Type B pancreatic cell (in vitro differentiated cells): ENCODE measurements around the gene CCSAP. TPM values are rescaled to one million over a fixed set of nuclear protein-coding genes. Genes with fewer than 3 reads are reported as not detected.

Source experiments
- DNase-seq: peaks from one replicate; pipeline ENCODE4 v3.0.0; 2021; ENCODE audit warnings: mixed read lengths; ENCODE audit not compliant: unreplicated experiment; ENCODE audit errors: extremely low spot score
- H3K27ac Mint-ChIP-seq: 2 replicates; pipeline ENCODE4 v1.8.0; 2021; ENCODE audit warnings: mild to moderate bottlenecking, mixed read lengths
- H3K27me3 Mint-ChIP-seq: 2 replicates; pipeline ENCODE4 v1.8.0; 2021; ENCODE audit warnings: mixed read lengths
- H3K36me3 Mint-ChIP-seq: 2 replicates; pipeline ENCODE4 v1.8.0; 2021; ENCODE audit warnings: mixed read lengths
- H3K4me1 Mint-ChIP-seq: one replicate; pipeline ENCODE4 v1.8.0; 2021; ENCODE audit warnings: mixed read lengths; ENCODE audit not compliant: unreplicated experiment
- H3K4me3 Mint-ChIP-seq: 2 replicates; pipeline ENCODE4 v1.8.0; 2021; ENCODE audit warnings: mild to moderate bottlenecking, mixed read lengths
- H3K9me3 Mint-ChIP-seq: 2 replicates; pipeline ENCODE4 v1.8.0; 2021; ENCODE audit warnings: mixed read lengths
- total RNA-seq: library from RNA; stranded (reverse); gene quantifications from 2 replicates; pipeline ENCODE4 v1.2.1, GENCODE V29; 2021; ENCODE audit warnings: low replicate concordance
- TF ChIP-seq, protein P1 (sequence below): fragments of 200-600 bp; sonication (generic); conservative IDR thresholded peaks from 2 replicates; pipeline ENCODE4 v1.5.0; 2021; ENCODE audit warnings: antibody characterized with exemption, mild to moderate bottlenecking

Gene CCSAP
- total RNA-seq, 1 donor from 2014 or later: 9.6 TPM

DNA sequence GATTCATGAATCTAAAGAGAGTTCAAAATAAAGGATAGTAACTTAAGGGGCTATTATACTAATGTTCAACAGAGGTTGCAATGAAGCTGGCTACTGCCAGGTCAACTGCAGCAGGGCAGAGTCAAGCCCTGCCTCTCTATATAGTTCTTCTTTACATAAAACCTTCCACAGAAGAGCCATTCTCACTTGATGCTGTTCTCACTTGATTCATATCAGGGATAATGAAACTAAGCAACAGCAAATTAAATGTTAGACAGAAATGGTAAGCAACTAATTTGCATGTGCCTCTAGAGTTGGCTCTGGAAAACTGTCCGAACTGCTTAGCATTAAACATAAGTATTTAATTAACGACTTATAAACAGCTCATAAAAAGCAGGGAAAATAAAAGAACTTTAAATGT is 17.4 kb downstream of the CCSAP start:
- Mint-ChIP-seq H3K9me3 (no peaks in the 10 kb centered on the region), H3K27me3 (no peaks in the 10 kb centered on the region), H3K27ac (no peak overlapping the region), H3K4me3 (no peak overlapping the region), H3K36me3 (peaks cover 35% of the 10 kb centered on the region), H3K4me1 (peaks cover 9% of the 10 kb centered on the region)
- DNase-seq: no peak
- TF ChIP-seq, protein P1, sequence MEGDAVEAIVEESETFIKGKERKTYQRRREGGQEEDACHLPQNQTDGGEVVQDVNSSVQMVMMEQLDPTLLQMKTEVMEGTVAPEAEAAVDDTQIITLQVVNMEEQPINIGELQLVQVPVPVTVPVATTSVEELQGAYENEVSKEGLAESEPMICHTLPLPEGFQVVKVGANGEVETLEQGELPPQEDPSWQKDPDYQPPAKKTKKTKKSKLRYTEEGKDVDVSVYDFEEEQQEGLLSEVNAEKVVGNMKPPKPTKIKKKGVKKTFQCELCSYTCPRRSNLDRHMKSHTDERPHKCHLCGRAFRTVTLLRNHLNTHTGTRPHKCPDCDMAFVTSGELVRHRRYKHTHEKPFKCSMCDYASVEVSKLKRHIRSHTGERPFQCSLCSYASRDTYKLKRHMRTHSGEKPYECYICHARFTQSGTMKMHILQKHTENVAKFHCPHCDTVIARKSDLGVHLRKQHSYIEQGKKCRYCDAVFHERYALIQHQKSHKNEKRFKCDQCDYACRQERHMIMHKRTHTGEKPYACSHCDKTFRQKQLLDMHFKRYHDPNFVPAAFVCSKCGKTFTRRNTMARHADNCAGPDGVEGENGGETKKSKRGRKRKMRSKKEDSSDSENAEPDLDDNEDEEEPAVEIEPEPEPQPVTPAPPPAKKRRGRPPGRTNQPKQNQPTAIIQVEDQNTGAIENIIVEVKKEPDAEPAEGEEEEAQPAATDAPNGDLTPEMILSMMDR: no peak

DNA sequence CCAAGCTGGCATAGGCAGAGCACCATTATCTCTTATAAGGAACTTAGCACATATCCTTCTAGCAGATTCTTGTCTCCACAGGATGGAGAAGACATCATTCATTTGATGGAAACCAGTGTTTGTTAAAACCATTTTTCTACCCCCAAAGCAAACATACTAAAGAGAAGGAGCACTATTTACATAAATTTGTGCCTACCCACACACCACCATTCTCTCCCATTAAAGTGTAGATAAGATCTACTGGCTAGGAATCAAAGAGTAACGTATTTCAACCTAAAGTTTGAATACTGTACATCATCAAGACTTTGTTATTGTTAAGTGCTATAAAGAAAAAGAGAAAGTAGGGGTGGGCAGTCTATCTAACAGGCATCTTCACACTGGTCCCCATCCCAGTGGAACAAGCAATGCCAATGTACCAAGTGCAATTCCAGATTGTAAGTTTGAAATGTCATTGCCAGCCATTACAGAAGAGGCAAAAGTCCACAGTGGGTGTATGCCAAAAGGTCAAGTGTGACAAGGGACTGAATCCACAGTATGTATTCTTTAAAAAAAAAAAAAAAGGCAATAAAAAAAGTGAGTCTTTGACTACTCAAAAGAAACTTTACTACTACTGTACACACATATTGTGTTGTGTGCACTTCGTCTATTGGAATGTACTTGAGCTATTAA is 18.8 kb downstream of the CCSAP start:
- H3K4me3 Mint-ChIP-seq: no peak overlapping the region
- no peak overlapping the region for H3K27ac Mint-ChIP-seq
- H3K9me3 Mint-ChIP-seq: no peaks in the 10 kb centered on the region
- TF ChIP-seq, protein P1: no peak
- H3K36me3 Mint-ChIP-seq: peaks cover 38% of the 10 kb centered on the region
- H3K27me3 Mint-ChIP-seq: no peaks in the 10 kb centered on the region
- DNase-seq: no peak
- peaks cover 9% of the 10 kb centered on the region for H3K4me1 Mint-ChIP-seq

DNA sequence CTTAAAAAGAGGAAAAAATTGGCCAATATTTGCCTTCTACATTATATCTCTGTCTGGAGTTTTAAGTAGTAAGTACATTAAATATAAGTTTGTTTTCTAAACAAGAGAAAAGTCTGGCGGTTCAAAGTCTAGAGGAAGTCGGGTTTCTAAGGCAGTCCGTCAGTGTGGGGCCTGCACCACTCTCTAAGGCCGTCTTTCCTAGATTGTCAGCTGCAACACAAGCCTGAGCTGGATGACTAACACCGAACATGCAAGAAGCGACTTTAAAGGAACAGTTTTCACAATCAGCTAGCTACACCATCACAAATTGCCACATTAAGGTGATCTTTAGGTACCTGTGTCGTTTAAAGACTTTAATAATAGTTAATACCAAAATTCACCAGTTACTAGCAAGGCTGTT is 19.6 kb downstream of the CCSAP start:
- DNase-seq: no peak
- TF ChIP-seq, protein P1: no peak
- H3K4me1 Mint-ChIP-seq: peaks cover 9% of the 10 kb centered on the region
- H3K27ac Mint-ChIP-seq: peak overlapping the region; percentile 47
- H3K36me3 Mint-ChIP-seq: peaks cover 38% of the 10 kb centered on the region
- no peak overlapping the region for H3K4me3 Mint-ChIP-seq
- H3K9me3 Mint-ChIP-seq: no peaks in the 10 kb centered on the region
- no peaks in the 10 kb centered on the region for H3K27me3 Mint-ChIP-seq

DNA sequence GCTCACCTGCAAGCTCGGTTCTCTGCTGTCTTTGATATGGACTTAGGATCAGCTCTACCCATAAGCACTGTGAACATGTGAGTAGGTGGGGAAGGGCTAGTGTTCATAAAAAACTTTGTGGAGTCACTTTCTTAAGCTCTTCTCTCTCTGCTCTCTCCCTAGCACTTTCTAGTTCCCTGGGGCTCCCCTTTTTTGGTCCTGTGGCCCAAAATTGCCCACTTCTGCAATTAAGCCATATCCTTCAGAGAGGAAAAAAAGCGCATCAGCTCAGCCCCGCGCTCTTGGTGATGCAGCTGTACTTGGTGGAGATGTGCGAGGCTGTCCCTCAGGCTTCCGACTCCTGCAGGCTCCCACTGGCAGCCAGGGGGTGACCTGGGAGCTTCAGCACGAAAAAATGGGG is 23.4 kb downstream of the CCSAP start:
- no peak for DNase-seq
- Mint-ChIP-seq H3K4me1 (no peaks in the 10 kb centered on the region), H3K4me3 (no peak overlapping the region), H3K27me3 (no peaks in the 10 kb centered on the region), H3K27ac (no peak overlapping the region), H3K36me3 (peaks cover 28% of the 10 kb centered on the region), H3K9me3 (no peaks in the 10 kb centered on the region)
- TF ChIP-seq, protein P1: no peak

DNA sequence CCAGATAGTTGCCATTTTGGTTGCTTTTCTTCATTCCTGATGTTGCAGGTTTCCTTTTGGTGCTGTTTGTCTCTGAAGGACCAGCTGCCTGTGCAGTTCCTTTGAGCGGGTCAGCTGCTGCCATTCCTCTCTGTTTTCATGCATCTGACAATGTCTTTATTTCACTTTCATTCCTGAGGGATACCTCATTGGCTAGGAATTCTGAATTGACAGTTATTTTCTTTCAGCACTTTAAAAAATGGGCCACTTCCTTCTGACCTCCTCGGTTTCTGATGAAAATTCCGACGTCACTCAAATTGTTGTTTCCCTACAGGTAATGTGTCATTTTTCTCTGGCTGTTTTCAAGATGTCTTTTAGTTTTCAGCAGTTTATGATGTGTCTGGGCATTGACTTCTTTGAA is 24.8 kb downstream of the CCSAP start:
- peak overlapping the region; percentile 67 for H3K27ac Mint-ChIP-seq
- TF ChIP-seq, protein P1: no peak
- H3K4me1 Mint-ChIP-seq: no peaks in the 10 kb centered on the region
- no peak for DNase-seq
- H3K4me3 Mint-ChIP-seq: no peak overlapping the region
- no peaks in the 10 kb centered on the region for H3K27me3 Mint-ChIP-seq
- H3K36me3 Mint-ChIP-seq: peaks cover 18% of the 10 kb centered on the region
- no peaks in the 10 kb centered on the region for H3K9me3 Mint-ChIP-seq
